GM19328 (cell line): ENCODE data around the gene KCNF1.

Experiments
- ATAC-seq: cut with Tn5 transposase; IDR thresholded peaks from one replicate; pipeline ENCODE4 v1.9.1; 2021; ENCODE audit warnings: mild to moderate bottlenecking, moderate library complexity; ENCODE audit not compliant: unreplicated experiment

The KCNF1 gene

GRCh38 chr2:10879624-10880585 is 31.8 kb upstream of the KCNF1 start:
- ATAC-seq, result no peak

- no peak for ATAC-seq
Observed at GRCh38 chr2:10880586-10881321, 31.0 kb upstream of the KCNF1 start.

DNA sequence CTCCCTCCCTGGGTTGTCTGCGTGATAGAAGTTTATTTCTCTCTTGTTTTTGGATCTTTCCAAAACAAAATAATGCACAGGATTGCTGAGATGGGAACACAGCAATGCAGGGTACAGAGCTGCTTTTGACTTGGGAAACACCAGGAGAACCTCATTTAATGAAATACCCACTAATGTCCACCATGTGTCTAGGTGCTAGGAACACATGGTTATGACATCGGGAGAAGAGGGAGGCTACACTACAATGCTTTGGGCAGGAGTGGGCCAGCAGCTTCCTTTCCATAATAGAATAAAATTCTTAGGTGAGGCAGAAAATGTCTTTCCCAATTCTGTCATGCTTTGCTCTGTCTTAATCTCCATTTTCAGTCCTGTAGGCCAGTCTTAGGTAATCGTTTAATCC is 29.2 kb upstream of the KCNF1 start:
- no peak for ATAC-seq

- ATAC-seq, result no peak
Observed at GRCh38 chr2:10883066-10883465, 28.7 kb upstream of the KCNF1 start.

DNA sequence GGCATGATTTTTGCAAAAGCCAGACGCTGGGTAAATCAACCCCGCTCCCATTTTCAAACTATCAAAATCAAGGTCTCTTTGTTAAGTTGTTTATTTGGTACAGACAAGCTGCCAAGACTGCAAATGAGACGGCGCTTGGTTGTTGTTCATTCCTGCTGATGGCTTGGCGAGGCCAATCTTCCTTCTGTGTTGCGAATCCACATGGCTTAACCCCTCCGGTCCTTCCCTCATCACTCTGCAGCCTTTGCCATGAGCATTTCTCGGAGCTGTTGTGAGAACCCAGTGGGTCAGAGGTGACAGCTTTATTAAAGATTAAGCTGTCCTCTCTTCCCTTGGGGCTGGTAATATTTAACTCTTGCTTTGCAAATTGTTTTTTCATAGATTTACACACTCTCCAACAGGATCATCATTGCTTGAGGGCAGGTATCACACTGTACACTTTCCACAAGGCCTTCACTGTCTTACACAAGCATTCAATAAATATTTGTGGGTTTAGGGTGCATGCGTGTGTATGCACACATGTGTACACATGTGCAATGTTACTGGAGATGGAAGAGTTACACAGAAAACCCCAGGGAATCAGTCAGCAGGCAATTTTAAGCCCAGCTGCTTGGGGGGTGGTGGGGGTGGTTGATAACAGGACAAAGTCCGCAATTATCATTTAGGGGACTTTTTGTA is 27.8 kb upstream of the KCNF1 start:
- ATAC-seq, result no peak

GRCh38 chr2:10884574-10884975 is 27.2 kb upstream of the KCNF1 start:
- no peak for ATAC-seq

GRCh38 chr2:10885094-10885860 is 26.5 kb upstream of the KCNF1 start:
- ATAC-seq, result no peak

DNA sequence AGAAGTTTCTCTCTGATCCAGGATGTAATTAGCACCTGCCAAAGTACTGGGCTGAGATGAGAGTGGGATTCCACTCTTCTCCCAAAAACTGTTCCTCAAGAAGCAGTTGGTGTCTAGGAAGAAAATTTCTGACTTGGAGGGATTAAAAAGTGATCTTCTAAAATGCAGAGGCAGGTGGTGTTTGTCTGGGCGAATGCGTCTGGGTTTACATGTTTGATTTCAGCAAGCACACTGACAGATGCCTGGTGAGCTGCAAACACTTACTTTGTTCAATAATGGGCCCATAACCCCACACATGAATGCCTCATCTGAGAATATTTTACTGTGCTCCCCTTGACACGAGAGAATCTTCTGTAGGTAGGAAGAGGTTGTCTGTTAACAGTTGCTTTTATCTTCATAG is 24.3 kb upstream of the KCNF1 start:
- ATAC-seq, result no peak

GRCh38 chr2:10889651-10890215 is 22.0 kb upstream of the KCNF1 start:
- no peak for ATAC-seq

DNA sequence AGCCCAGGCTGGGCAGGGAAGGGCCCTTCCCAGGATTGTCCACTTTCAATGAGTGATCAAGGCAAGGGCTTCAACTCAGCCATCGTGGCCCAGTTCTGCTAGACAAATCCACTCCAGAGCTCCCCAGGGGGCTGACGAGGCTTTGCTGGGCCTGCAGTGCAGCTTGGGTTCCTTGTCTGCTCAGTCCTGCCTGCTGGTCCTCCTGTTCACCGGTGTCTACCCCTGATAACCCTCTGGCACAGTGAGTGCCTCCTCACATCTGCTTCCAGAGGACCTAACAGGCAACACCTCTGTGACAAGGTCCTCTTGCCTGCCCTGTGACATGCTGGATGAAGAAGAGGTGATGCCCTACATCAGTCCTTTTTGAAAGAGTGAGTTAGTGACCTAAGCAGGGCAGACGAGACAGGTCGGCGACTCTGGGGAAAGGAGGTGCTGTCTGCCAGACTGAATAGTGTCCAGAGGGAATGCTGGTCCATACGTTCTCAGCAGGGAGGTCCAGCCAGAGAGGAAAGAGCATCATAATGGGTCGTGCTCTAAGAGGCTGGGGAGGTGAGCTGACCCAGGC is 20.9 kb upstream of the KCNF1 start:
- no peak for ATAC-seq

DNA sequence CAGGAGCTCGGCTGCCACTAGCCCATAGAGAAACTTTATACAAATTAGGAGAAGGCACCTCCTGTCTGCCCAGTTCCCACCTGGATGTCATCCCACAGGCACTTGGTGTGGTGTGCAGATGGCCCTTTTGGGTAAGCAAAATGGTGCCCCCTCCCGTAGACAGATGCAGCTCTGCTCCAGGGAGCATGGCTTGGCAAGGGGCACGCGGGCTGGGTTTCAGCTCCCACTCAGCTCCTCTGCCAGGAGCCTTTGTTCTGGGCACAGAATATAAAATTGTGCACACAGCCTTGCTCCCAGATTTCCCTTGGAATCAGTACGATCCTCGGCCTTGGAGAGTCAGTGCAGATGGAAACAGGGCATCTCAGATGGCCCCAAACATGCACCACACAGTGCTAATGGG is 20.3 kb upstream of the KCNF1 start:
- ATAC-seq, result no peak

GRCh38 chr2:10891848-10892247 is 19.9 kb upstream of the KCNF1 start:
- no peak for ATAC-seq

DNA sequence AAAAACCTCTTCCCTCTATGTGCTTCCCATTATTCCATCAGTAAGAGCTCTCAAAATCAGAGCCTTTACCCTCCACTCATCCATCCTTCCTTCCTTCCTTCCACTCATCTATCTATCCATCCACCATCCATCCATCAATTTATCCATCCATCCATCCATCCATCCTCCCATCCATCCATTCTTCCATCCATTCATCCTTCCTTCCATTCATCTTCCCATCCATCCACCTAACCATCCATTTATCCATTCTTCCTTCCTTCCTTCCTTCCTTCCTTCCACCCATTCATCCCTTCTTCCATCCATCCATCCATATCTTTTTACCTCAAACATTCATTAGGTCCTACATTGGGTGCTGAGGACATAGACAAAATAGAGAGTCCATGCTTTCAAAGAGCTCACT is 19.4 kb upstream of the KCNF1 start:
- no peak for ATAC-seq

GRCh38 chr2:10892796-10893350 is 18.9 kb upstream of the KCNF1 start:
- ATAC-seq, result no peak

DNA sequence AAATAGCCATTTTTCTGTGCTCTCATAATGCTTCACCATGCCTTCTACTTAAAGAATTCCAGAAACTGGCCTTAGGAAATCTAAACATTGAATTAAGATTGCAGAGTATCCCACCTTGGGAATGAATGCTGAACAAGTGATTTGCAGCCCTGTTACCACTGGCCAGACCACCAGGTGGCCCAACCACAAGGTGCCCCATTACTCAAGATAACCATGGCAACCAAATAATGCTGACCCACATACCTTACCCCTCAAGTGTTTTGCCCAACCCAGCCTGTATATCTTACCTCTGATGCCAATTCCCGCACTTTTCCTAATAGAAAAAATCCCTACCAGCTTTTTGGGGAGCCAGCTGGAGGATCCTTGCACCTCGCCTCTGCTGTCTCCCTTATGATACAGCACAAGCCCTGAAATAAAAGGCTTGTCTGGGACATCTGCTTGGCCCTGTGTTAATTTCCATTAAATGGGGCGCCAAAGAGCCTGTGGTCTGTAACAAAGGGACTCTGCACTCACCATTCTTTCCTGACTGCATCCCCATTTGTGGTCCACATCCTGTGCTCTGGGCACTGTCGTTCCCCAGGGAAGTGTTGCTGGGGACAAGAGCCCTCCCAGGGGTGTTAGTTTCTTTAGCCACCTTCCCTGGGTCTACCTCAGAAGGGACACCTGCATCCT is 17.3 kb upstream of the KCNF1 start:
- no peak for ATAC-seq

- no peak for ATAC-seq
Observed at GRCh38 chr2:10895231-10895630, 16.5 kb upstream of the KCNF1 start.

GRCh38 chr2:10897956-10898355 is 13.8 kb upstream of the KCNF1 start:
- ATAC-seq, result no peak

DNA sequence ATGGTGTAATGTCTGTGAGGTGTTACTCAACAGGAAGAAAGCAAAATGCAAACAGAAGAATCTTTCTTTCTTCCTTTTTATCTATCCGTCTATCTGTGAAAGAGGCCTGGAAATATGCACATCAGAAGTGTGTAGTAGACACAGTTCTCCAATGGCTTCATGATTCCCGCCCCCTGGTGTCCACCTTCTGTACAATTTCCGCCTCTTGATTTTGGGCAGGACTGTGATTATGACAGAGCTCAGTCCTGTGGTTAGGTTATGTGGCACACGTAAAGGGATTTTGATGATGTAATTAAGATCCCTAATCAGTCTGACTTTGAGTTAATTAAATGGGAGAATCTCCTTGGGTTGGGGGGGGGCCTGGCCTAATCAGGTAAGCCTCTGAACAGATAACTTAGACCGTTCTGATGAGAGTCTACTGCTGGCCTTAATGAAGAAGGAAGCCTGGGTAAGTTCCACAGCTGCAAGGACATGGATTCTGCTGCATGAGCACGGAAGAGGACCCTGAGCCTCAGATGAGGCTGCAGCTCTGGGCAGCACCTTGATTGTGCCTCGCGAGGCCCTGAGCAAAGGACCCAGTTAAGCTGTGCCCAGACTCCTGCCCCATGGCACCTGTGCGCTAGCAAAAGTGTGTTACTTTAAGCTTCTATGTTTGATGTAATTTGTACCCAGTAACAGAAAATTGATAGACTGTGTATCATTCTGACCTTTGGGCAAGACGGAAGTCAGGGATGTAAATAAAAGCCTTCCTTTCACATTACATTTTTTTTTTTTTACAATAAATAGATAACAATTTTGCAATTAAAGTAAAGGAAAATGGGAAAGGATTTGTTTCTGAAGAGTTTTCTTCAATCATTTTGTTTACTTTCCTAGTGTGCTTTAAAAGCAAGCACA is 11.3 kb upstream of the KCNF1 start:
- ATAC-seq, result no peak
